Endothelial cell of umbilical vein (primary cell): ENCODE measurements around the gene FKBP8.

Experiments
- CTCF ChIP-seq, 2 donors: IDR thresholded peaks; 1 replicate in 1 of 2; 2 replicates in 1 of 2; pipeline ENCODE4 v1.5.1; 2011; ENCODE audit warnings: low read length in 2 of 2, mild to moderate bottlenecking in 2 of 2, moderate library complexity in 2 of 2, control low read depth in 1 of 2, inconsistent platforms in 1 of 2, low read depth in 1 of 2; ENCODE audit not compliant: insufficient read depth in 1 of 2; ENCODE audit errors: extremely low read depth in 1 of 2
- EZH2 ChIP-seq: IDR thresholded peaks from 2 replicates; pipeline ENCODE4 v1.6.1; 2012; ENCODE audit warnings: borderline replicate concordance, low read depth, mild to moderate bottlenecking, moderate library complexity, low read length, inconsistent platforms; ENCODE audit not compliant: severe bottlenecking
- GATA2 ChIP-seq: IDR thresholded peaks from 2 replicates; pipeline ENCODE4 v1.7.0; 2011; ENCODE audit warnings: low read depth, mild to moderate bottlenecking, moderate library complexity, mixed read lengths, low read length; ENCODE audit not compliant: insufficient read length, insufficient read depth
- MAX ChIP-seq: IDR thresholded peaks from 2 replicates; pipeline ENCODE4 v1.6.1; 2011; ENCODE audit not compliant: insufficient read depth, insufficient read length
- POLR2A ChIP-seq: IDR thresholded peaks from 2 replicates; pipeline ENCODE4 v1.6.1; 2012; ENCODE audit warnings: low read depth, mild to moderate bottlenecking, control low read depth, low read length
- POLR2AphosphoS5 ChIP-seq: IDR thresholded peaks from 2 replicates; pipeline ENCODE4 v1.6.1; 2012; ENCODE audit warnings: low read depth, mild to moderate bottlenecking, control low read depth, low read length, moderate library complexity; ENCODE audit not compliant: insufficient read depth

GRCh38 chr19:18586306-18586705 lies 42.9 kb upstream of the FKBP8 start:
- no peak for TF ChIP-seq POLR2A
- TF ChIP-seq CTCF (IDR thresholded peaks at IDR 0.05; ENCODE audit: extremely low read depth in 1 of 2, insufficient read depth in 1 of 2, low read depth in 1 of 2, low read length in 2 of 2): no peak
- TF ChIP-seq GATA2: no peak
- TF ChIP-seq MAX: no peak
- no peak for TF ChIP-seq POLR2AphosphoS5
- TF ChIP-seq EZH2: no peak
